ENCODE measurements around the gene SLC9A3. TPM values are rescaled to one million over a fixed set of nuclear protein-coding genes. Genes with fewer than 3 reads are reported as not detected.
"Not testable (repeated sequence)": the region's sequence is repeated elsewhere in the genome, so short reads cannot be mapped to it uniquely, and the experiment has no call there.

Gene SLC9A3
- total RNA-seq, 2 experiments from 2014 or later, result 2.0 to 2.3 TPM

- no peak overlapping the region for H3K4me3 Mint-ChIP-seq
These were observed 47.5 kb downstream of the SLC9A3 start for GRCh38 chr5:476814-477175.

GRCh38 chr5:476102-476813 lies 48.0 kb downstream of the SLC9A3 start:
- no peaks in the 10 kb centered on the region for H3K9me3 Mint-ChIP-seq
- peaks cover 7% of the 10 kb centered on the region for H3K4me1 Mint-ChIP-seq
- H3K27ac Mint-ChIP-seq, result no peak overlapping the region
- DNase-seq, result no peak
- no peaks in the 10 kb centered on the region for H3K36me3 Mint-ChIP-seq
- H3K4me3 Mint-ChIP-seq, result no peak overlapping the region
- peaks cover 6% of the 10 kb centered on the region for H3K27me3 Mint-ChIP-seq
- POLR2A ChIA-PET, result no interaction called here
- ATAC-seq (ENCODE audit: low read depth), result no peak

More at GRCh38 chr5:476814-477175, 47.5 kb downstream of the SLC9A3 start:
- H3K27me3 Mint-ChIP-seq, result peaks cover 6% of the 10 kb centered on the region
- no peaks in the 10 kb centered on the region for H3K9me3 Mint-ChIP-seq
- H3K36me3 Mint-ChIP-seq, result no peaks in the 10 kb centered on the region
- peaks cover 4% of the 10 kb centered on the region for H3K4me1 Mint-ChIP-seq
- no peak for ATAC-seq (ENCODE audit: low read depth)
- H3K27ac Mint-ChIP-seq, result no peak overlapping the region
- DNase-seq, result no peak
- POLR2A ChIA-PET, result no interaction called here

GRCh38 chr5:475704-476101 lies 48.5 kb downstream of the SLC9A3 start:
- DNase-seq (no peak), ATAC-seq (ENCODE audit: low read depth) (no peak)
- POLR2A ChIA-PET, result no interaction called here
- peaks cover 6% of the 10 kb centered on the region for H3K27me3 Mint-ChIP-seq
- no peaks in the 10 kb centered on the region for H3K9me3 Mint-ChIP-seq
- H3K36me3 Mint-ChIP-seq, result peaks cover 2% of the 10 kb centered on the region
- H3K4me3 Mint-ChIP-seq, result peak overlapping the region; percentile 51
- peaks cover 10% of the 10 kb centered on the region for H3K4me1 Mint-ChIP-seq
- no peak overlapping the region for H3K27ac Mint-ChIP-seq

GRCh38 chr5:474840-475661 lies 49.2 kb downstream of the SLC9A3 start:
- POLR2A ChIA-PET, result no interaction called here
- no peaks in the 10 kb centered on the region for H3K9me3 Mint-ChIP-seq
- H3K4me1 Mint-ChIP-seq, result peaks cover 10% of the 10 kb centered on the region
- no peak overlapping the region for H3K27ac Mint-ChIP-seq
- ATAC-seq (ENCODE audit: low read depth), result no peak
- H3K36me3 Mint-ChIP-seq, result peaks cover 2% of the 10 kb centered on the region
- peak overlapping the region; percentile 73 for H3K4me3 Mint-ChIP-seq
- peak; percentile 46 for DNase-seq
- peaks cover 6% of the 10 kb centered on the region for H3K27me3 Mint-ChIP-seq

GRCh38 chr5:474232-474839 lies 49.9 kb downstream of the SLC9A3 start:
- H3K9me3 Mint-ChIP-seq; H3K27ac Mint-ChIP-seq; ATAC-seq (ENCODE audit: low read depth); H3K36me3 Mint-ChIP-seq; H3K4me1 Mint-ChIP-seq; H3K27me3 Mint-ChIP-seq: not testable (repeated sequence)
- POLR2A ChIA-PET, result interaction anchor here (1.3 to 2.3 kb wide), 4 partner anchors 11 to 257 kb away, joined by 3 to 10 read pairs (median 4); partner anchors contain the start of genes CCDC127 and SDHA
- peak; percentile 28 for DNase-seq
- peak overlapping the region; percentile 73 for H3K4me3 Mint-ChIP-seq

GRCh38 chr5:473551-474192 lies 50.6 kb downstream of the SLC9A3 start:
- Mint-ChIP-seq H3K36me3 (peaks cover 2% of the 10 kb centered on the region), H3K4me1 (peaks cover 10% of the 10 kb centered on the region), H3K4me3 (peak overlapping the region; percentile 97), H3K9me3 (no peaks in the 10 kb centered on the region), H3K27me3 (peaks cover 6% of the 10 kb centered on the region), H3K27ac (peak overlapping the region; percentile 62)
- ATAC-seq (ENCODE audit: low read depth) (peak; percentile 8), DNase-seq (peak; percentile 65)
- POLR2A ChIA-PET, result interaction anchor here (0.7 to 2.3 kb wide), 7 partner anchors 11 to 256 kb away, joined by 3 to 10 read pairs (median 4); partner anchors contain the start of genes CCDC127 and SDHA

DNA sequence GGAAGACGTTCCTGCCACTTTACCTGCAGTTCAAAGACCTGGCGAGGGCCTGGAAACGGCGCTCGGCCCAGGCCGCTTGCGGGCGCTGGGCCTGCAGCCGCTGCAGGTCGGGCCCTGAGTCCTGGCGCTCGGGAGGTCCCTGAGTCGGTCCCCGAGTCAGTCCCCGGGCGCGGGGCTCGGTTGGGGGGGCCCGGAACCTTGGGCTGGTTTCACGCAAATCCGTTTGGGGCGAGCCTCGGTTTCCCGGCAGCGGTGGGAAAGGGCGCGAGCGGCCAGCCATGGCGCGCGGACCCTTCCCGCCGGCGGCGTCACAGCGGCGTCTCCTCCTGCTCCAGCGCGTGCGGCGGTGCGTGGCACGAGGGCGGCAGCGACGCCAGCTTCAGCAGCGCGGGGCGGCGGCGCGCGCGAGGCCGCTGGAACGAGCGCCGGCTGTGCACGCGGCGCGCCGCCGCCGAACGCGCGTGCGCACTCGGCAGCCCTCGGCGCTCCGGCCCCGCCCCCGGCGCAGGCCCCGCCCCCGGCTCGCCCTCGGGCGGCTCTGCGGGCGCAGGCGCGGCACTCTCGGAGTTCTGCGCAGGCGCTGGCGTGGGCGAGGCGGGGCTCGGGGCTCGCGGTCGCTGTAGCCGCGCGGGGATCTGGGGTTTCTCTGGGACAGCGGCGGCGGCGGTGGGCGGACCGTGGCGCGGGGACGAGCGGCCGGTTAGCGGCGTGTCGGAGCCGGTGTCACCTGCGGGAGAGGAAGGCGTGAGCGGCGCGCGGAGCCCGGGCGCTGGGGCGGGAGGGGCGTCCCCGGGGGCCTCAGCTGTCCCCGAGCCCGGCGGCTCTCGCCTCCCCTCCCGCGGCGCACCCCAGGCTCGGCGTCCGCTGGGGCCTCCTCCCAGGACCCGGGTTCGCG lies 51.3 kb downstream of the SLC9A3 start:
- no peaks in the 10 kb centered on the region for H3K9me3 Mint-ChIP-seq
- H3K27ac Mint-ChIP-seq, result peak overlapping the region; percentile 78
- H3K4me1 Mint-ChIP-seq, result peaks cover 10% of the 10 kb centered on the region
- peaks cover 6% of the 10 kb centered on the region for H3K27me3 Mint-ChIP-seq
- H3K36me3 Mint-ChIP-seq, result peaks cover 2% of the 10 kb centered on the region
- peak; percentile 96 for DNase-seq
- peak overlapping the region; percentile 81 for H3K4me3 Mint-ChIP-seq
- POLR2A ChIA-PET, result interaction anchor here (0.6 to 2.3 kb wide), 14 partner anchors 9 to 255 kb away, joined by 3 to 10 read pairs (median 4); partner anchors contain the start of genes CCDC127, EXOC3 and SDHA
- peak; percentile 80 for ATAC-seq (ENCODE audit: low read depth)

GRCh38 chr5:472076-472655 lies 52.1 kb downstream of the SLC9A3 start:
- ATAC-seq (ENCODE audit: low read depth) (peak; percentile 12), DNase-seq (no peak)
- peak overlapping the region; percentile 78 for H3K27ac Mint-ChIP-seq
- H3K27me3 Mint-ChIP-seq, result peaks cover 6% of the 10 kb centered on the region
- peaks cover 10% of the 10 kb centered on the region for H3K4me1 Mint-ChIP-seq
- POLR2A ChIA-PET, result interaction anchor here (0.6 to 2.3 kb wide), 9 partner anchors 8 to 421 kb away, joined by 3 to 10 read pairs (median 3); partner anchors contain the start of genes BRD9, EXOC3 and TRIP13
- H3K36me3 Mint-ChIP-seq, result peaks cover 2% of the 10 kb centered on the region
- peak overlapping the region; percentile 81 for H3K4me3 Mint-ChIP-seq
- no peaks in the 10 kb centered on the region for H3K9me3 Mint-ChIP-seq

GRCh38 chr5:471750-472058 lies 52.5 kb downstream of the SLC9A3 start:
- H3K9me3 Mint-ChIP-seq, result no peaks in the 10 kb centered on the region
- H3K4me1 Mint-ChIP-seq, result peaks cover 11% of the 10 kb centered on the region
- H3K36me3 Mint-ChIP-seq, result peaks cover 2% of the 10 kb centered on the region
- peak overlapping the region; percentile 78 for H3K27ac Mint-ChIP-seq
- DNase-seq (peak; percentile 11), ATAC-seq (ENCODE audit: low read depth) (no peak)
- peaks cover 6% of the 10 kb centered on the region for H3K27me3 Mint-ChIP-seq
- H3K4me3 Mint-ChIP-seq, result peak overlapping the region; percentile 81
- POLR2A ChIA-PET, result interaction anchor here (0.8 to 2.3 kb wide), 7 partner anchors 8 to 421 kb away, joined by 3 to 10 read pairs (median 5); partner anchors contain the start of genes BRD9, EXOC3 and TRIP13

GRCh38 chr5:470961-471749 lies 53.1 kb downstream of the SLC9A3 start:
- Mint-ChIP-seq H3K36me3 (peaks cover 2% of the 10 kb centered on the region), H3K4me1 (peaks cover 11% of the 10 kb centered on the region), H3K27me3 (peaks cover 6% of the 10 kb centered on the region), H3K27ac (peak overlapping the region; percentile 78), H3K4me3 (peak overlapping the region; percentile 81), H3K9me3 (no peaks in the 10 kb centered on the region)
- ATAC-seq (ENCODE audit: low read depth), result no peak
- POLR2A ChIA-PET, result interaction anchor here (0.8 to 1.8 kb wide), 6 partner anchors 7 to 422 kb away, joined by 3 to 9 read pairs (median 4); partner anchors contain the start of genes BRD9, EXOC3 and TRIP13
- peak; percentile 31 for DNase-seq

- H3K4me1 Mint-ChIP-seq, result peaks cover 11% of the 10 kb centered on the region
- no peaks in the 10 kb centered on the region for H3K9me3 Mint-ChIP-seq
- no peak overlapping the region for H3K27ac Mint-ChIP-seq
- POLR2A ChIA-PET, result no interaction called here
- DNase-seq (peak; percentile 24), ATAC-seq (ENCODE audit: low read depth) (no peak)
- no peak overlapping the region for H3K4me3 Mint-ChIP-seq
- H3K27me3 Mint-ChIP-seq, result peaks cover 2% of the 10 kb centered on the region
- peaks cover 2% of the 10 kb centered on the region for H3K36me3 Mint-ChIP-seq
These were observed 54.3 kb downstream of the SLC9A3 start for GRCh38 chr5:469752-470483.
